ENCODE measurements around the gene SPATA46.

The SPATA46 gene

GRCh38 chr1:162407539-162407938 is 30.9 kb upstream of the SPATA46 start:
- Histone ChIP-seq H3K27me3 (ENCODE audit: control insufficient read depth, insufficient read depth, low read length) (no peaks in the 10 kb centered on the region), H3K27ac (ENCODE audit: low read depth, low read length) (no peak overlapping the region), H3K4me3 (ENCODE audit: low read depth, low read length) (no peak overlapping the region), H3K9ac (ENCODE audit: low read length) (no peak overlapping the region), H3K36me3 (ENCODE audit: control insufficient read depth, insufficient read depth, low read length) (no peaks in the 10 kb centered on the region), H3K4me1 (ENCODE audit: control insufficient read depth, insufficient read depth, low read length) (no peaks in the 10 kb centered on the region), H3K9me3 (ENCODE audit: control insufficient read depth, insufficient read depth, low read depth, low read length) (no peaks in the 10 kb centered on the region)

- H3K9me3 ChIP-seq (ENCODE audit: control insufficient read depth, insufficient read depth, low read depth, low read length), result no peaks in the 10 kb centered on the region
- H3K4me3 ChIP-seq (ENCODE audit: low read depth, low read length), result no peak overlapping the region
- H3K36me3 ChIP-seq (ENCODE audit: control insufficient read depth, insufficient read depth, low read length), result no peaks in the 10 kb centered on the region
- no peak overlapping the region for H3K9ac ChIP-seq (ENCODE audit: low read length)
- no peaks in the 10 kb centered on the region for H3K27me3 ChIP-seq (ENCODE audit: control insufficient read depth, insufficient read depth, low read length)
- no peaks in the 10 kb centered on the region for H3K4me1 ChIP-seq (ENCODE audit: control insufficient read depth, insufficient read depth, low read length)
- H3K27ac ChIP-seq (ENCODE audit: low read depth, low read length), result no peak overlapping the region
Observed at GRCh38 chr1:162406811-162407210, 30.2 kb upstream of the SPATA46 start.

DNA sequence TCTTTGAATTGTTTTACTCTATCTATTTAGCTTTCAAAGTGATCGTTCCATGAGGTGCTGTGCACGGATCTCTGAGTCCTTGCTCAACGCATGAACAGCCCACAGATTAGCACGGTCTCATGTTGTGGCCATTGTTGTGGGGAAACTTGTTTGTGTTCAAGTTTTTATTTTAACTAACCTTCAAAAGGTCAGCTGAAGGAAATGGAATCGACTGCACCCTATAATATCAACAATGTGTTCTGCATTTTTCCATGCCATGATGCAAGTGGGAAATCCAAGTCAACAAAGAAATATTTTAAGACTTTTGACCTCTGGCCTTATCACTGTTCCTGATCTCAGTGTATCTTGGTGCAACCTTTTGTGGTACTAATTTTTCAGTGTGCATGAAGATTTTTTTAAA is 29.1 kb upstream of the SPATA46 start:
- H3K27ac ChIP-seq (ENCODE audit: low read depth, low read length), result no peak overlapping the region
- no peak overlapping the region for H3K4me3 ChIP-seq (ENCODE audit: low read depth, low read length)
- no peaks in the 10 kb centered on the region for H3K9me3 ChIP-seq (ENCODE audit: control insufficient read depth, insufficient read depth, low read depth, low read length)
- H3K27me3 ChIP-seq (ENCODE audit: control insufficient read depth, insufficient read depth, low read length), result no peaks in the 10 kb centered on the region
- no peak overlapping the region for H3K9ac ChIP-seq (ENCODE audit: low read length)
- H3K4me1 ChIP-seq (ENCODE audit: control insufficient read depth, insufficient read depth, low read length), result no peaks in the 10 kb centered on the region
- H3K36me3 ChIP-seq (ENCODE audit: control insufficient read depth, insufficient read depth, low read length), result no peaks in the 10 kb centered on the region

- Histone ChIP-seq H3K9me3 (ENCODE audit: control insufficient read depth, insufficient read depth, low read depth, low read length) (no peaks in the 10 kb centered on the region), H3K9ac (ENCODE audit: low read length) (no peak overlapping the region), H3K27me3 (ENCODE audit: control insufficient read depth, insufficient read depth, low read length) (no peaks in the 10 kb centered on the region), H3K4me3 (ENCODE audit: low read depth, low read length) (no peak overlapping the region), H3K36me3 (ENCODE audit: control insufficient read depth, insufficient read depth, low read length) (no peaks in the 10 kb centered on the region), H3K4me1 (ENCODE audit: control insufficient read depth, insufficient read depth, low read length) (peaks cover 2% of the 10 kb centered on the region; the same call in 1 of the 2 replicates), H3K27ac (ENCODE audit: low read depth, low read length) (no peak overlapping the region)
Observed at GRCh38 chr1:162404550-162405160, 28.0 kb upstream of the SPATA46 start.

DNA sequence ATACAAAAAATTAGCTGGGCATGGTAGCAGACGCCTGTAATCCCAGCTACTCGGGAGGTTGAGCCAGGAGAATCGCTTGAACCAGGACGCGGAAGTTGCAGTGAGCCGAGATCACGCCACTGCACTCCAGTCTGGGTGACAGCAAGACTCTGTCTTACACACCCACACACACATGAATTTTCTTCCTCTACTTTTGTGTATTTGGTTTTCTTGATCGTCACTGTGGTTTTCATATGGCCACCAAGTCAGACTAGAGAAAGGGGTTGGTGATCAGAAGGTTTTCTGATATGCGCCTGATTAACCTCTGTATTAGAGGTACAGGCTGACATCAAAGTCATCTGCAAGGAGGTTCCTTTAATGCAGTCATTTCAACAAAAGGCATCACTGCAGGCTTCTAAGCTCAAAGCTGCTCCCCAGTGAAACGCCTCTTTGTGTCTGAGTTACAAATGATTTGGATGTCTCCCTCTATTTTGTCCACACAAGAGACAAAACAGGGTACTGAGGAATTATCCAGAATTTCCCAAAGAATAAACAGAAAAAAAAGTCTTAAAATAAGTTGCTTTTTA is 24.2 kb upstream of the SPATA46 start:
- no peaks in the 10 kb centered on the region for H3K9me3 ChIP-seq (ENCODE audit: control insufficient read depth, insufficient read depth, low read depth, low read length)
- no peaks in the 10 kb centered on the region for H3K27me3 ChIP-seq (ENCODE audit: control insufficient read depth, insufficient read depth, low read length)
- H3K36me3 ChIP-seq (ENCODE audit: control insufficient read depth, insufficient read depth, low read length), result no peaks in the 10 kb centered on the region
- no peak overlapping the region for H3K9ac ChIP-seq (ENCODE audit: low read length)
- peaks cover 21% of the 10 kb centered on the region for H3K4me1 ChIP-seq (ENCODE audit: control insufficient read depth, insufficient read depth, low read length)
- no peak overlapping the region for H3K4me3 ChIP-seq (ENCODE audit: low read depth, low read length)
- no peak overlapping the region for H3K27ac ChIP-seq (ENCODE audit: low read depth, low read length)

DNA sequence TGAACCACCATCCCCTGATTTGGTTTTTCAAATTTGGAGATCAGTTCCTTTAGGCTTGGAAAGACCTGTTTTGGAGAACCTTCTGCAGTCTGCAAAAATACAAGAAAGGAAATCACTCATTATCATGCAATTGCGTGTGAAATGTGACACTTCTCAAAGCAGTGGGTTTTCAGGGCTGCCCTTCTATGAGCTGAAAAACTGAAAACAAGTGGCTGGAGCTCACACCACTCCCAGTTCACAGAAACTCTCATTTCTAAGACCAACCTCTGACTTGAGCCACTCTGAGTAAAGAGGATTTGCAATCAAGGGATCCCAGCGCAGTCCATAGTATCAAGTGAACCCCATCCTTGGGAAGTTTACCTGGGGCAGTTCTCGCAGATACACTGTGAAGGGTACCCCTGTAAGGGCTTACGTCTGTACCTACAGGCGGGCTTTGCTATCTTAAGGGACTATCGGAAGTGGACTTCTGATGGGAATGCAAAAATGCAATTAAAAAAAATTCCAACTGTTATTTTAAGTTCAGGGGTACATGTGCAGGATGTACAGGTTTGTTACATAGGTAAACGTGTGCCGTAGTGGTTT is 22.4 kb upstream of the SPATA46 start:
- H3K4me3 ChIP-seq (ENCODE audit: low read depth, low read length), result no peak overlapping the region
- no peaks in the 10 kb centered on the region for H3K36me3 ChIP-seq (ENCODE audit: control insufficient read depth, insufficient read depth, low read length)
- H3K4me1 ChIP-seq (ENCODE audit: control insufficient read depth, insufficient read depth, low read length), result peaks cover 21% of the 10 kb centered on the region
- no peaks in the 10 kb centered on the region for H3K27me3 ChIP-seq (ENCODE audit: control insufficient read depth, insufficient read depth, low read length)
- no peaks in the 10 kb centered on the region for H3K9me3 ChIP-seq (ENCODE audit: control insufficient read depth, insufficient read depth, low read depth, low read length)
- no peak overlapping the region for H3K9ac ChIP-seq (ENCODE audit: low read length)
- no peak overlapping the region for H3K27ac ChIP-seq (ENCODE audit: low read depth, low read length)

DNA sequence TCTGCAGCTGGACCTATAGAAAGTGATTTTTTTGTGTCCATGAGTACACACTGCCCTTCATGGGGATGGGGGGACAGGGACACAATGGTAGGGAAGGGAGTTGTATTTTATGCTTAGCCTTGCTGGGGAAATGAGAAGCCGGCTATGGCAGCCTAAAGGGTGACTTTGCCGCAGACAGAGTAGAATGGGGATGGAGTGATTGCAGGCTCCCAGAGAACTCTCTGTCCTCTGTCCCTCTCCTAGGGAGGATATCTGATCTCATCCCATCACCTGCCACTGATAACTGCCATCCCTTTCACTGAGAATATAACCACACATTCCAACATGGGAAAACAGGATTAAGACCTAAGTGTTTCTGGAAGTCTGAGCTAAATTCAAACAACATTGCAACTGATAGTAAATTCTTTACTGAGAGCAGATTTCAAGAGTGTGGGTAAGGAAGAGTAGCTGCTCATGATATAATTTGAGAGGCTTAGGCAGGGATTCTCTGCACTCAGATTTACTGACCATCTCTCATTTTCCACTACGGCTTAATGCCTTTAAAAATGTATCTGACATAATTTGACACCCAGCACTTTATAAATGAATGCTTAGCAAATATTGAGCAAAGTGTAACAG is 21.4 kb upstream of the SPATA46 start:
- Histone ChIP-seq H3K27me3 (ENCODE audit: control insufficient read depth, insufficient read depth, low read length) (no peaks in the 10 kb centered on the region), H3K9me3 (ENCODE audit: control insufficient read depth, insufficient read depth, low read depth, low read length) (no peaks in the 10 kb centered on the region), H3K36me3 (ENCODE audit: control insufficient read depth, insufficient read depth, low read length) (no peaks in the 10 kb centered on the region), H3K4me3 (ENCODE audit: low read depth, low read length) (no peak overlapping the region), H3K4me1 (ENCODE audit: control insufficient read depth, insufficient read depth, low read length) (peaks cover 21% of the 10 kb centered on the region), H3K27ac (ENCODE audit: low read depth, low read length) (no peak overlapping the region), H3K9ac (ENCODE audit: low read length) (no peak overlapping the region)

- no peak overlapping the region for H3K9ac ChIP-seq (ENCODE audit: low read length)
- peaks cover 21% of the 10 kb centered on the region for H3K4me1 ChIP-seq (ENCODE audit: control insufficient read depth, insufficient read depth, low read length)
Observed at GRCh38 chr1:162397039-162397448, 20.4 kb upstream of the SPATA46 start.

GRCh38 chr1:162396201-162396906 is 19.7 kb upstream of the SPATA46 start:
- no peak overlapping the region for H3K4me3 ChIP-seq (ENCODE audit: low read depth, low read length)
- H3K9me3 ChIP-seq (ENCODE audit: control insufficient read depth, insufficient read depth, low read depth, low read length), result no peaks in the 10 kb centered on the region
- no peaks in the 10 kb centered on the region for H3K36me3 ChIP-seq (ENCODE audit: control insufficient read depth, insufficient read depth, low read length)
- peaks cover 28% of the 10 kb centered on the region for H3K4me1 ChIP-seq (ENCODE audit: control insufficient read depth, insufficient read depth, low read length)
- no peaks in the 10 kb centered on the region for H3K27me3 ChIP-seq (ENCODE audit: control insufficient read depth, insufficient read depth, low read length)
- no peak overlapping the region for H3K9ac ChIP-seq (ENCODE audit: low read length)
- no peak overlapping the region for H3K27ac ChIP-seq (ENCODE audit: low read depth, low read length)

More at GRCh38 chr1:162397039-162397448, 20.4 kb upstream of the SPATA46 start:
- Histone ChIP-seq H3K36me3 (ENCODE audit: control insufficient read depth, insufficient read depth, low read length) (no peaks in the 10 kb centered on the region), H3K27ac (ENCODE audit: low read depth, low read length) (no peak overlapping the region), H3K27me3 (ENCODE audit: control insufficient read depth, insufficient read depth, low read length) (no peaks in the 10 kb centered on the region), H3K4me3 (ENCODE audit: low read depth, low read length) (no peak overlapping the region), H3K9me3 (ENCODE audit: control insufficient read depth, insufficient read depth, low read depth, low read length) (no peaks in the 10 kb centered on the region)

GRCh38 chr1:162391790-162392563 is 15.3 kb upstream of the SPATA46 start:
- no peaks in the 10 kb centered on the region for H3K27me3 ChIP-seq (ENCODE audit: control insufficient read depth, insufficient read depth, low read length)
- peaks cover 19% of the 10 kb centered on the region for H3K4me1 ChIP-seq (ENCODE audit: control insufficient read depth, insufficient read depth, low read length)
- no peak overlapping the region for H3K27ac ChIP-seq (ENCODE audit: low read depth, low read length)
- H3K9ac ChIP-seq (ENCODE audit: low read length), result no peak overlapping the region
- H3K36me3 ChIP-seq (ENCODE audit: control insufficient read depth, insufficient read depth, low read length), result no peaks in the 10 kb centered on the region
- no peaks in the 10 kb centered on the region for H3K9me3 ChIP-seq (ENCODE audit: control insufficient read depth, insufficient read depth, low read depth, low read length)
- H3K4me3 ChIP-seq (ENCODE audit: low read depth, low read length), result no peak overlapping the region

Measured in HUES6 (cell line).